GM23338 (cell line): ENCODE measurements around the gene CERK.

Source experiments
- CREB1 ChIP-seq: fragments of 250-450 bp; sonication (Bioruptor Pico); IDR thresholded peaks from 2 replicates; pipeline ENCODE4 v1.5.0; 2020; ENCODE audit warnings: low read depth, mild to moderate bottlenecking, moderate library complexity
- CTCF ChIP-seq, 2 experiments: fragments of 200-600 bp in 1 of 2; sonication (generic) in 1 of 2; conservative IDR thresholded peaks; 2 replicates each; pipeline versions ENCODE4 v1.5.1 to v1.6.1; 2016 to 2017; ENCODE audit warnings: antibody characterized with exemption in 2 of 2, low read depth in 2 of 2, mild to moderate bottlenecking in 2 of 2, moderate library complexity in 1 of 2
- ETS1 ChIP-seq: IDR thresholded peaks from 2 replicates; pipeline ENCODE4 v1.6.1; 2016; ENCODE audit warnings: antibody characterized with exemption
- EZH2 ChIP-seq: fragments of 200-600 bp; sonication (generic); IDR thresholded peaks from one replicate; pipeline ENCODE4 v1.8.0; 2017; ENCODE audit warnings: antibody characterized with exemption, mild to moderate bottlenecking, low read depth; ENCODE audit not compliant: unreplicated experiment
- EZH2phosphoT487 ChIP-seq: fragments of 200-600 bp; sonication (generic); IDR thresholded peaks from one replicate; pipeline ENCODE4 v1.8.1; 2018; ENCODE audit warnings: antibody characterized with exemption; ENCODE audit not compliant: unreplicated experiment
- POLR2AphosphoS5 ChIP-seq: IDR thresholded peaks from 2 replicates; pipeline ENCODE4 v1.6.1; 2016; ENCODE audit warnings: antibody characterized with exemption, low read depth
- REST ChIP-seq: IDR thresholded peaks from one replicate; pipeline ENCODE4 v1.6.1; 2018; ENCODE audit warnings: antibody characterized with exemption; ENCODE audit not compliant: unreplicated experiment
- ZNF114 ChIP-seq: fragments of 250-450 bp; sonication (Bioruptor Pico); IDR thresholded peaks from 2 replicates; pipeline ENCODE4 v1.5.0; 2020; ENCODE audit warnings: mild to moderate bottlenecking, moderate library complexity
- ZNF331 ChIP-seq: fragments of 250-450 bp; sonication (Bioruptor Pico); IDR thresholded peaks from 2 replicates; pipeline ENCODE4 v1.5.0; 2020; ENCODE audit warnings: low read depth, mild to moderate bottlenecking, moderate library complexity

GRCh38 chr22:46739094-46739870 lies 1.2 kb upstream of the CERK start:
- no peak for TF ChIP-seq POLR2AphosphoS5
- TF ChIP-seq CTCF (conservative IDR thresholded peaks at IDR 0.05; ENCODE audit: low read depth in 2 of 2), result peak in 1 of 2 experiments; percentile 34; a peak in 2 of 4 replicates
- no peak for TF ChIP-seq EZH2
- no peak for TF ChIP-seq ZNF331
- TF ChIP-seq REST, result no peak
- no peak for TF ChIP-seq ETS1
- no peak for TF ChIP-seq CREB1 (CRISPR knock-in tag)
- TF ChIP-seq ZNF114, result no peak
- TF ChIP-seq EZH2phosphoT487, result no peak
